Measurements from ENCODE around the gene ADH1A. TPM values are rescaled to one million over a fixed set of nuclear protein-coding genes. Genes with fewer than 3 reads are reported as not detected.
"Not testable (repeated sequence)": the region's sequence is repeated elsewhere in the genome, so short reads cannot be mapped to it uniquely, and the experiment has no call there.

Gene ADH1A
- total RNA-seq, 4 donors from 2014 or later, result not detected

GRCh38 chr4:99264927-99265326 lies 25.9 kb downstream of the ADH1A start:
- TF ChIP-seq CTCF (IDR thresholded peaks at IDR 0.05) (no peak), POLR2AphosphoS5 (IDR thresholded peaks at IDR 0.05) (no peak), EP300 (IDR thresholded peaks at IDR 0.05) (no peak), POLR2A (IDR thresholded peaks at IDR 0.05) (no peak)
- Histone ChIP-seq H3K36me3 (no peaks in the 10 kb centered on the region), H3K9me3 (no peaks in the 10 kb centered on the region), H3K27ac (no peak overlapping the region), H3K4me3 (no peak overlapping the region), H3K27me3 (no peaks in the 10 kb centered on the region), H3K4me1 (peaks cover 3% of the 10 kb centered on the region)
- DNase-seq (ENCODE audit: low spot score in 2 of 2), result no peak

- Histone ChIP-seq H3K9me3 (no peaks in the 10 kb centered on the region), H3K4me1 (peaks cover 10% of the 10 kb centered on the region), H3K4me3 (no peak overlapping the region), H3K36me3 (no peaks in the 10 kb centered on the region), H3K27me3 (no peaks in the 10 kb centered on the region), H3K27ac (no peak overlapping the region)
- TF ChIP-seq CTCF (IDR thresholded peaks at IDR 0.05) (no peak), POLR2A (IDR thresholded peaks at IDR 0.05) (no peak), POLR2AphosphoS5 (IDR thresholded peaks at IDR 0.05) (no peak), EP300 (IDR thresholded peaks at IDR 0.05) (no peak)
- 54% methylated on average over 4 of the region's 4 CpGs for WGBS
- DNase-seq (ENCODE audit: low spot score in 2 of 2), result no peak
Measured at GRCh38 chr4:99252746-99253145, 38.0 kb downstream of the ADH1A start.

GRCh38 chr4:99248714-99249113 lies 42.1 kb downstream of the ADH1A start:
- no peaks in the 10 kb centered on the region for H3K27me3 ChIP-seq
- H3K36me3 ChIP-seq, result no peaks in the 10 kb centered on the region
- TF ChIP-seq CTCF (IDR thresholded peaks at IDR 0.05) (no peak), POLR2A (IDR thresholded peaks at IDR 0.05) (no peak), POLR2AphosphoS5 (IDR thresholded peaks at IDR 0.05) (no peak)
- peaks cover 10% of the 10 kb centered on the region for H3K4me1 ChIP-seq
- no peak for DNase-seq (ENCODE audit: low spot score in 2 of 2)
- H3K4me3 ChIP-seq, result no peak overlapping the region
- no peak overlapping the region for H3K27ac ChIP-seq
- H3K9me3 ChIP-seq, result peaks cover 9% of the 10 kb centered on the region
- 65% methylated on average over 1 of the region's 1 CpG for whole genome bisulfite sequencing

GRCh38 chr4:99235955-99236354 lies 54.8 kb downstream of the ADH1A start:
- Histone ChIP-seq H3K9me3 (no peaks in the 10 kb centered on the region), H3K4me1 (peaks cover 8% of the 10 kb centered on the region), H3K27me3 (no peaks in the 10 kb centered on the region), H3K4me3 (no peak overlapping the region), H3K36me3 (no peaks in the 10 kb centered on the region), H3K27ac (no peak overlapping the region)
- 88% methylated on average over 1 of the region's 1 CpG for WGBS
- no peak for DNase-seq (ENCODE audit: low spot score in 2 of 2)
- no peak for TF ChIP-seq CTCF (IDR thresholded peaks at IDR 0.05)
- no peak for TF ChIP-seq EP300 (IDR thresholded peaks at IDR 0.05)
- TF ChIP-seq POLR2AphosphoS5 (IDR thresholded peaks at IDR 0.05), result no peak
- TF ChIP-seq POLR2A (IDR thresholded peaks at IDR 0.05), result no peak

GRCh38 chr4:99234331-99235010 lies 56.3 kb downstream of the ADH1A start:
- no peak for DNase-seq (ENCODE audit: low spot score in 2 of 2)
- H3K27me3 ChIP-seq, result no peaks in the 10 kb centered on the region
- peaks cover 3% of the 10 kb centered on the region for H3K9me3 ChIP-seq
- H3K4me3 ChIP-seq, result no peak overlapping the region
- H3K27ac ChIP-seq, result no peak overlapping the region
- peaks cover 8% of the 10 kb centered on the region for H3K4me1 ChIP-seq
- 59% methylated on average over 2 of the region's 2 CpGs for WGBS
- H3K36me3 ChIP-seq, result no peaks in the 10 kb centered on the region
- TF ChIP-seq POLR2A (IDR thresholded peaks at IDR 0.05) (no peak), EP300 (IDR thresholded peaks at IDR 0.05) (no peak), POLR2AphosphoS5 (IDR thresholded peaks at IDR 0.05) (no peak)

- H3K4me3 ChIP-seq; H3K36me3 ChIP-seq; DNase-seq (ENCODE audit: low spot score in 2 of 2); H3K27me3 ChIP-seq; H3K27ac ChIP-seq; H3K4me1 ChIP-seq; H3K9me3 ChIP-seq: not testable (repeated sequence)
- 74% methylated on average over 2 of the region's 2 CpGs for WGBS
Measured at GRCh38 chr4:99233397-99233796, 57.4 kb downstream of the ADH1A start.

- H3K4me3 ChIP-seq; H3K9me3 ChIP-seq; H3K36me3 ChIP-seq; DNase-seq (ENCODE audit: low spot score in 2 of 2); H3K27me3 ChIP-seq; H3K27ac ChIP-seq; H3K4me1 ChIP-seq: not testable (repeated sequence)
- WGBS, result 74% methylated on average over 1 of the region's 1 CpG
Measured at GRCh38 chr4:99228706-99229105, 62.1 kb downstream of the ADH1A start.

GRCh38 chr4:99227646-99228045 lies 63.1 kb downstream of the ADH1A start:
- H3K27me3 ChIP-seq; H3K4me1 ChIP-seq; H3K27ac ChIP-seq; H3K4me3 ChIP-seq; H3K9me3 ChIP-seq; DNase-seq (ENCODE audit: low spot score in 2 of 2); H3K36me3 ChIP-seq: not testable (repeated sequence)
- WGBS, result 86% methylated on average over 4 of the region's 4 CpGs
